ENCODE measurements around the gene PRRG2.

DNA sequence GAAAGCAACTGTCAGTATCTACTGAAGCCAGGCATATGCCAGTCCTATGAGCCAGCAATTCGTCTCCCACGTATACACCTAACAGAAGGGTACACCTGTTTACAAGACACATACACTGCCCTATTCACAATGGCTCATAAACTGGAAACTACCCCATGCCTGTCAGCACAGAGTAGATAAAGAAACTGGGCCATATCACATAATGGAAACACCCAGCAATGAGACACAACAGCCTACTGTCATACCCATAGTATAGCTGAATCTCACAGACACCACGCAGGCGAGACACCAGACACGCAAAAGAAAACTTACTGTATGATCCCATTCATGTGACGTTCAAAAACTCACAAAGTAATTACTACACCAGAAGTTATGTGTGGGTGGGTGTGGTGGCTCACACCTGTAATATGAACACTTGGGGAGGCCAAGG lies 16.5 kb upstream of the PRRG2 start:
- TF ChIP-seq, protein P1, sequence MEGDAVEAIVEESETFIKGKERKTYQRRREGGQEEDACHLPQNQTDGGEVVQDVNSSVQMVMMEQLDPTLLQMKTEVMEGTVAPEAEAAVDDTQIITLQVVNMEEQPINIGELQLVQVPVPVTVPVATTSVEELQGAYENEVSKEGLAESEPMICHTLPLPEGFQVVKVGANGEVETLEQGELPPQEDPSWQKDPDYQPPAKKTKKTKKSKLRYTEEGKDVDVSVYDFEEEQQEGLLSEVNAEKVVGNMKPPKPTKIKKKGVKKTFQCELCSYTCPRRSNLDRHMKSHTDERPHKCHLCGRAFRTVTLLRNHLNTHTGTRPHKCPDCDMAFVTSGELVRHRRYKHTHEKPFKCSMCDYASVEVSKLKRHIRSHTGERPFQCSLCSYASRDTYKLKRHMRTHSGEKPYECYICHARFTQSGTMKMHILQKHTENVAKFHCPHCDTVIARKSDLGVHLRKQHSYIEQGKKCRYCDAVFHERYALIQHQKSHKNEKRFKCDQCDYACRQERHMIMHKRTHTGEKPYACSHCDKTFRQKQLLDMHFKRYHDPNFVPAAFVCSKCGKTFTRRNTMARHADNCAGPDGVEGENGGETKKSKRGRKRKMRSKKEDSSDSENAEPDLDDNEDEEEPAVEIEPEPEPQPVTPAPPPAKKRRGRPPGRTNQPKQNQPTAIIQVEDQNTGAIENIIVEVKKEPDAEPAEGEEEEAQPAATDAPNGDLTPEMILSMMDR (conservative IDR thresholded peaks at IDR 0.05; ENCODE audit: low read length): no peak
- no peak for TF ChIP-seq EZH2phosphoT487 (IDR thresholded peaks at IDR 0.05; ENCODE audit: borderline replicate concordance)
